SK-N-MC (cell line): ENCODE results near the gene ZDHHC3.

Experiments used
- EZH2 ChIP-seq: fragments of 200-600 bp; sonication (generic); IDR thresholded peaks from one replicate; pipeline ENCODE4 v1.6.1; 2017; ENCODE audit warnings: antibody characterized with exemption
- FOXP2 ChIP-seq: optimal IDR thresholded peaks from 2 replicates; pipeline ENCODE3; 2011; ENCODE audit warnings: mild to moderate bottlenecking, moderate library complexity; ENCODE audit not compliant: insufficient read depth; ENCODE audit errors: extremely low read length, control extremely low read depth
- POLR2AphosphoS5 ChIP-seq: IDR thresholded peaks from 2 replicates; pipeline ENCODE4 v1.6.1; 2012; ENCODE audit warnings: mild to moderate bottlenecking, low read depth, low read length, borderline replicate concordance

- TF ChIP-seq EZH2 (no peak), FOXP2 (no peak), POLR2AphosphoS5 (no peak)
Observed at GRCh38 chr3:44981220-44981619, 5.2 kb upstream of the ZDHHC3 start.
